Measurements from ENCODE around the gene USP40.
A peak's percentile ranks its signal among the peaks of the same experiment; 100 is the strongest.
"Not testable (repeated sequence)": the region's sequence is repeated elsewhere in the genome, so short reads cannot be mapped to it uniquely, and the experiment has no call there.

USP40 gene

GRCh38 chr2:233600386-233600785, 33.8 kb upstream of the USP40 start:
- peak; percentile 23 for DNase-seq (ENCODE audit: low read depth)
- TF ChIP-seq, protein P1, sequence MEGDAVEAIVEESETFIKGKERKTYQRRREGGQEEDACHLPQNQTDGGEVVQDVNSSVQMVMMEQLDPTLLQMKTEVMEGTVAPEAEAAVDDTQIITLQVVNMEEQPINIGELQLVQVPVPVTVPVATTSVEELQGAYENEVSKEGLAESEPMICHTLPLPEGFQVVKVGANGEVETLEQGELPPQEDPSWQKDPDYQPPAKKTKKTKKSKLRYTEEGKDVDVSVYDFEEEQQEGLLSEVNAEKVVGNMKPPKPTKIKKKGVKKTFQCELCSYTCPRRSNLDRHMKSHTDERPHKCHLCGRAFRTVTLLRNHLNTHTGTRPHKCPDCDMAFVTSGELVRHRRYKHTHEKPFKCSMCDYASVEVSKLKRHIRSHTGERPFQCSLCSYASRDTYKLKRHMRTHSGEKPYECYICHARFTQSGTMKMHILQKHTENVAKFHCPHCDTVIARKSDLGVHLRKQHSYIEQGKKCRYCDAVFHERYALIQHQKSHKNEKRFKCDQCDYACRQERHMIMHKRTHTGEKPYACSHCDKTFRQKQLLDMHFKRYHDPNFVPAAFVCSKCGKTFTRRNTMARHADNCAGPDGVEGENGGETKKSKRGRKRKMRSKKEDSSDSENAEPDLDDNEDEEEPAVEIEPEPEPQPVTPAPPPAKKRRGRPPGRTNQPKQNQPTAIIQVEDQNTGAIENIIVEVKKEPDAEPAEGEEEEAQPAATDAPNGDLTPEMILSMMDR (IDR thresholded peaks at IDR 0.05; ENCODE audit: insufficient read depth, low read depth, low read length, missing control alignments) = no peak

DNA sequence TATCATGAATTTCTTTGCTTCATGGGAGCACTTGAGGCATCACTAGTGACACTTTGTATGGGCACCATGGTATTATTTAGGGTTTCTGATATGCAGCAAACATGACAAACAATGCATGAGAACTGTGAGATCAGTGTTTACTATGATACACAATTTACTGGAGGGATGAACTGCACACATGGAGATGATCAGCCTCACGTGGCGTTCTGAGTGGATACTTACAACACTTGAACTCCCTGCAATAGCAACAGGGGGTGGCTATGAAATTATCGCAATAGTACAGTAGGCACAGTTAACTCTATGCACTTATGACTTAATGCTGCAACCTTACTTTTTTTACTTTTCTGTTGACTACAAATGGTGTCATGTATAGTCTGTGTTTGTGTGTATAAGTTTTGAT, 32.4 kb upstream of the USP40 start:
- TF ChIP-seq, protein P1 (IDR thresholded peaks at IDR 0.05; ENCODE audit: insufficient read depth, low read depth, low read length, missing control alignments) = no peak
- no peak overlapping the region for H3K4me3 ChIP-seq (ENCODE audit: low read length)
- no peak for DNase-seq (ENCODE audit: low read depth)

More at GRCh38 chr2:233600386-233600785, 33.8 kb upstream of the USP40 start:
- no peak overlapping the region for H3K4me3 ChIP-seq (ENCODE audit: low read length)

- TF ChIP-seq, protein P1 (IDR thresholded peaks at IDR 0.05; ENCODE audit: insufficient read depth, low read depth, low read length, missing control alignments) = no peak
- no peak for DNase-seq (ENCODE audit: low read depth)
- H3K4me3 ChIP-seq (ENCODE audit: low read length) = no peak overlapping the region
These were observed 30.9 kb upstream of the USP40 start for GRCh38 chr2:233597522-233597921.

DNA sequence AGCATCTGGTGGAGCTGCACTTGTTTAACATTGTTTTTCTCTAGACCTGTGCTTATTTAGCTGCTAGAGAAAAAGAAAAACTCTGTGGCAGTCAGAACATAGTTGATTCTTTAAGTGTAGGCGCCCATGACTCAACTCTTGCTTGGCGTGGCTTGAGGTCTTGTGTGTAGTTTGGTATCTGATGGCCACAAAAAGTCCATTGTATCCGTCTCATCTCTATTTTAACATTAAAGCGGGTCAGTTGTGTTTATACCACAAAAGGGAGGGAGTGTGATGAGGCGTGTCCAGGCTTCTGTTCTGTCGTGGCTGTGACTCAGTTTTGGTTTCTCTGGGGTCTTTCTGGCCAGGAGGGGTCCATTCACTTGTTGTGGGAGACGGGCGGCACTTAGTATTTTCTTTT, 26.6 kb upstream of the USP40 start:
- TF ChIP-seq, protein P1 (IDR thresholded peaks at IDR 0.05; ENCODE audit: insufficient read depth, low read depth, low read length, missing control alignments) = no peak
- DNase-seq (ENCODE audit: low read depth) = no peak
- H3K4me3 ChIP-seq (ENCODE audit: low read length) = no peak overlapping the region

DNA sequence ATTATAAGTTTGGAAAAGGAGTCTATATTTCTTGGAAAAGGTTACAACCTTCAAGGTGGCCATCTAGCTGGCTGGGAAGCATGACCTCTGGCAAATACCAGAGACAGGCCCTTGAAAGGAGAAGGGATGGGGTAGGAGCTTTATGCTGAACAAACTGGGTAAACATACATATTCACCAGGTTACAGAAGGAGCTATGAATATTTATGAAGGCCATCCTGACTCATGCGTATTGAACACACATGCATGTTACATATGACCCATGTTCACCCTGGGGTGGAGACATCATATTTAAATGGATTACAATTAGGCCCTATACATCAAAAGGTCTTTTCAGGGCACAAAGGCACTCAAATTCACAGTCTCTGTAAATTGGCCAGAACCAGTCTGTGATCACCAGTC, 26.1 kb upstream of the USP40 start:
- not testable (repeated sequence) for H3K4me3 ChIP-seq (ENCODE audit: low read length)

GRCh38 chr2:233588400-233588799, 21.8 kb upstream of the USP40 start:
- no peak for DNase-seq (ENCODE audit: low read depth)
- TF ChIP-seq, protein P1 (IDR thresholded peaks at IDR 0.05; ENCODE audit: insufficient read depth, low read depth, low read length, missing control alignments) = no peak
- no peak overlapping the region for H3K4me3 ChIP-seq (ENCODE audit: low read length)

More for the DNA sequence above, 26.1 kb upstream of the USP40 start:
- not testable (repeated sequence) for DNase-seq (ENCODE audit: low read depth)

DNA sequence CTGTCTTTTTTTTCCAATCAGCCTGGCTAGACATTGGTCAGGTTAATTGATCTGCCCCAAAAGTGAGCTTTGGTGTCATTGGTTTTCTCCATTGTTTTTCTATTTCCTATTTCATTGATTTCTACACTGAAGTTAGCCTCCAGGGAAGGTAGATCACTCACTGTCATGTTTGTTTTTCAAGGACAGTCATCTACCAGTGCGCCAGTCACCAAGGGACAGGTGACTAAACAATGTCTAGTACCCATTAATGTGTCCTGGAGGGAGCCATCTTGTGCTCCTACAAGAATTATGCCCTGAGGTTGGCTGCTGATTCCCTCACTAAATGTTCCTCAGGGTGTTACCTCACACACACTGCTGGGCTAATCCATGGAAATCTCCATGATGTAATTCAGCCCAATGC, 17.6 kb upstream of the USP40 start:
- TF ChIP-seq, protein P1 (IDR thresholded peaks at IDR 0.05; ENCODE audit: insufficient read depth, low read depth, low read length, missing control alignments) = no peak
- no peak overlapping the region for H3K4me3 ChIP-seq (ENCODE audit: low read length)
- no peak for DNase-seq (ENCODE audit: low read depth)

DNA sequence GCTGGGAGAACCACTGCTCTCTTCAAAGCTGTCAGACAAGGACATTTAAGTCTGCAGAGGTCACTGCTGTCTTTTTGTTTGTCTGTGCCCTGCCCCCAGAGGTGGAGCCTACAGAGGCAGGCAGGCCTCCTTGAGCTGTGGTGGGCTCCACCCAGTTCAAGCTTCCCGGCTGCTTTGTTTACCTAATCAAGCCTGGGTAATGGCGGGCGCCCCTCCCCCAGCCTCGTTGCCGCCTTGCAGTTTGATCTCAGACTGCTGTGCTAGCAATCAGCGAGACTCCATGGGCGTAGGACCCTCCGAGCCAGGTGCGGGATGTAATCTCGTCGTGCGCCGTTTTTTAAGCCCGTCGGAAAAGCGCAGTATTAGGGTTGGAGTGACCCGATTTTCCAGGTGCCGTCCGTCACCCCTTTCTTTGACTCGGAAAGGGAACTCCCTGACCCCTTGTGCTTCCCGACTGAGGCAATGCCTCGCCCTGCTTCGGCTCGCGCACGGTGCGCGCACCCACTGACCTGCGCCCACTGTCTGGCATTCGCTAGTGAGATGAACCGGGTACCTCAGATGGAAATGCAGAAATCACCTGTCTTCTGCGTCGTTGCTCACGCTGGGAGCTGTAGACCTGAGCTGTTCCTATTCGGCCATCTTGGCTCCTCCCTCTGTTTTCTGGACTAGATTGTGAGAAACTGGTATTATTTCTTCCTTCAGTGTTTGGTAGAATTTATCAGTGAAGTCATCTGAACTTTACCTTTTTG, 16.8 kb upstream of the USP40 start:
- H3K4me3 ChIP-seq (ENCODE audit: low read length); DNase-seq (ENCODE audit: low read depth): not testable (repeated sequence)

DNA sequence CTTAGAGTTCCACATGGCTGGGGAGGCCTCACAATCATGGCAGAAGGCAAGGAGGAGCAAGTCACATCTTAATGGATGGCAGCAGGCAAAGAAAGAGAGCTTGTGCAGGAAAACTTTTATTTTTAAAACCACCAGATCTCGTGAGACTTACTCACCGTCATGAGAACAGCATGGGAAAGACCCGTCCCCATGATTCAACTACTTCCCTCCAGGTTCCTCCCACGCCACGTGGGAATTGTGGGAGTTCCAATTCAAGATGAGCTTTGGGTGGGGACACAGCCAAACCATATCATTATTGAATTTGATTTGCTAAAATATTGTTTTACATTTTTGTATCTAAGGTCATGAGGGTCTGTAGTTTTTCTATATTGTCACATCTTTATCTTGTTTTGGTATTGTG, 10.8 kb upstream of the USP40 start:
- not testable (repeated sequence) for DNase-seq (ENCODE audit: low read depth); H3K4me3 ChIP-seq (ENCODE audit: low read length)

All from epithelial cell of esophagus (primary cell).